Ecto neural progenitor cell (in vitro differentiated cells): ENCODE measurements around the gene SERPINA5.

Experiments used
- DNase-seq: peaks from one replicate; pipeline ENCODE4 v3.0.0-alpha.2; 2018; ENCODE audit warnings: low spot score

The SERPINA5 gene

GRCh38 chr14:94581127-94581999 lies at the start of gene SERPINA5:
Gene SERPINA5, plus strand, starts transcription at chr14:94581426. Its CDS starts 5,937 bp downstream, at chr14:94587363.
- peak; percentile 69 for DNase-seq

GRCh38 chr14:94532447-94532846 lies 48.8 kb upstream of the SERPINA5 start:
- DNase-seq, result no peak

- no peak for DNase-seq
Observed at GRCh38 chr14:94535506-94535905, 45.7 kb upstream of the SERPINA5 start.

GRCh38 chr14:94536836-94537235 lies 44.4 kb upstream of the SERPINA5 start:
- DNase-seq, result no peak

- no peak for DNase-seq
Observed at GRCh38 chr14:94538070-94538740, 43.0 kb upstream of the SERPINA5 start.

GRCh38 chr14:94539181-94539580 lies 42.0 kb upstream of the SERPINA5 start:
- no peak for DNase-seq

- DNase-seq, result no peak
Observed at GRCh38 chr14:94540031-94540794, 41.0 kb upstream of the SERPINA5 start.

GRCh38 chr14:94541234-94541975 lies 39.8 kb upstream of the SERPINA5 start:
- no peak for DNase-seq

- DNase-seq, result no peak
Observed at GRCh38 chr14:94542111-94542810, 39.0 kb upstream of the SERPINA5 start.

GRCh38 chr14:94542811-94543440 lies 38.3 kb upstream of the SERPINA5 start:
- DNase-seq, result no peak

- no peak for DNase-seq
Observed at GRCh38 chr14:94543449-94544124, 37.6 kb upstream of the SERPINA5 start.

GRCh38 chr14:94544726-94545125 lies 36.5 kb upstream of the SERPINA5 start:
- no peak for DNase-seq

GRCh38 chr14:94545131-94545841 lies 35.9 kb upstream of the SERPINA5 start:
- DNase-seq, result no peak

GRCh38 chr14:94547151-94547680 lies 34.0 kb upstream of the SERPINA5 start:
- DNase-seq, result no peak

- DNase-seq, result no peak
Observed at GRCh38 chr14:94547726-94548125, 33.5 kb upstream of the SERPINA5 start.

GRCh38 chr14:94548131-94548998 lies 32.9 kb upstream of the SERPINA5 start:
- DNase-seq, result no peak

- DNase-seq, result peak; percentile 92
Observed at GRCh38 chr14:94548999-94549985, 31.9 kb upstream of the SERPINA5 start.
